ENCODE data around the gene PIGL.

GRCh38 chr17:16241906-16242399 lies 24.9 kb downstream of the PIGL start:
- TF ChIP-seq CTCF (conservative IDR thresholded peaks at IDR 0.05; ENCODE audit: low read depth in 2 of 2): no peak
- no peak for TF ChIP-seq EZH2phosphoT487 (IDR thresholded peaks at IDR 0.05; ENCODE audit: unreplicated experiment)
- no peak for TF ChIP-seq POLR2AphosphoS5 (IDR thresholded peaks at IDR 0.05; ENCODE audit: low read depth)
- TF ChIP-seq REST (IDR thresholded peaks at IDR 0.05; ENCODE audit: unreplicated experiment): no peak
- TF ChIP-seq JUNB (IDR thresholded peaks at IDR 0.05; ENCODE audit: unreplicated experiment): no peak
- no peak for TF ChIP-seq EZH2 (IDR thresholded peaks at IDR 0.05; ENCODE audit: low read depth, unreplicated experiment)
- TF ChIP-seq ZNF331 (CRISPR knock-in tag; IDR thresholded peaks at IDR 0.05; ENCODE audit: low read depth): no peak
- TF ChIP-seq, protein P1, sequence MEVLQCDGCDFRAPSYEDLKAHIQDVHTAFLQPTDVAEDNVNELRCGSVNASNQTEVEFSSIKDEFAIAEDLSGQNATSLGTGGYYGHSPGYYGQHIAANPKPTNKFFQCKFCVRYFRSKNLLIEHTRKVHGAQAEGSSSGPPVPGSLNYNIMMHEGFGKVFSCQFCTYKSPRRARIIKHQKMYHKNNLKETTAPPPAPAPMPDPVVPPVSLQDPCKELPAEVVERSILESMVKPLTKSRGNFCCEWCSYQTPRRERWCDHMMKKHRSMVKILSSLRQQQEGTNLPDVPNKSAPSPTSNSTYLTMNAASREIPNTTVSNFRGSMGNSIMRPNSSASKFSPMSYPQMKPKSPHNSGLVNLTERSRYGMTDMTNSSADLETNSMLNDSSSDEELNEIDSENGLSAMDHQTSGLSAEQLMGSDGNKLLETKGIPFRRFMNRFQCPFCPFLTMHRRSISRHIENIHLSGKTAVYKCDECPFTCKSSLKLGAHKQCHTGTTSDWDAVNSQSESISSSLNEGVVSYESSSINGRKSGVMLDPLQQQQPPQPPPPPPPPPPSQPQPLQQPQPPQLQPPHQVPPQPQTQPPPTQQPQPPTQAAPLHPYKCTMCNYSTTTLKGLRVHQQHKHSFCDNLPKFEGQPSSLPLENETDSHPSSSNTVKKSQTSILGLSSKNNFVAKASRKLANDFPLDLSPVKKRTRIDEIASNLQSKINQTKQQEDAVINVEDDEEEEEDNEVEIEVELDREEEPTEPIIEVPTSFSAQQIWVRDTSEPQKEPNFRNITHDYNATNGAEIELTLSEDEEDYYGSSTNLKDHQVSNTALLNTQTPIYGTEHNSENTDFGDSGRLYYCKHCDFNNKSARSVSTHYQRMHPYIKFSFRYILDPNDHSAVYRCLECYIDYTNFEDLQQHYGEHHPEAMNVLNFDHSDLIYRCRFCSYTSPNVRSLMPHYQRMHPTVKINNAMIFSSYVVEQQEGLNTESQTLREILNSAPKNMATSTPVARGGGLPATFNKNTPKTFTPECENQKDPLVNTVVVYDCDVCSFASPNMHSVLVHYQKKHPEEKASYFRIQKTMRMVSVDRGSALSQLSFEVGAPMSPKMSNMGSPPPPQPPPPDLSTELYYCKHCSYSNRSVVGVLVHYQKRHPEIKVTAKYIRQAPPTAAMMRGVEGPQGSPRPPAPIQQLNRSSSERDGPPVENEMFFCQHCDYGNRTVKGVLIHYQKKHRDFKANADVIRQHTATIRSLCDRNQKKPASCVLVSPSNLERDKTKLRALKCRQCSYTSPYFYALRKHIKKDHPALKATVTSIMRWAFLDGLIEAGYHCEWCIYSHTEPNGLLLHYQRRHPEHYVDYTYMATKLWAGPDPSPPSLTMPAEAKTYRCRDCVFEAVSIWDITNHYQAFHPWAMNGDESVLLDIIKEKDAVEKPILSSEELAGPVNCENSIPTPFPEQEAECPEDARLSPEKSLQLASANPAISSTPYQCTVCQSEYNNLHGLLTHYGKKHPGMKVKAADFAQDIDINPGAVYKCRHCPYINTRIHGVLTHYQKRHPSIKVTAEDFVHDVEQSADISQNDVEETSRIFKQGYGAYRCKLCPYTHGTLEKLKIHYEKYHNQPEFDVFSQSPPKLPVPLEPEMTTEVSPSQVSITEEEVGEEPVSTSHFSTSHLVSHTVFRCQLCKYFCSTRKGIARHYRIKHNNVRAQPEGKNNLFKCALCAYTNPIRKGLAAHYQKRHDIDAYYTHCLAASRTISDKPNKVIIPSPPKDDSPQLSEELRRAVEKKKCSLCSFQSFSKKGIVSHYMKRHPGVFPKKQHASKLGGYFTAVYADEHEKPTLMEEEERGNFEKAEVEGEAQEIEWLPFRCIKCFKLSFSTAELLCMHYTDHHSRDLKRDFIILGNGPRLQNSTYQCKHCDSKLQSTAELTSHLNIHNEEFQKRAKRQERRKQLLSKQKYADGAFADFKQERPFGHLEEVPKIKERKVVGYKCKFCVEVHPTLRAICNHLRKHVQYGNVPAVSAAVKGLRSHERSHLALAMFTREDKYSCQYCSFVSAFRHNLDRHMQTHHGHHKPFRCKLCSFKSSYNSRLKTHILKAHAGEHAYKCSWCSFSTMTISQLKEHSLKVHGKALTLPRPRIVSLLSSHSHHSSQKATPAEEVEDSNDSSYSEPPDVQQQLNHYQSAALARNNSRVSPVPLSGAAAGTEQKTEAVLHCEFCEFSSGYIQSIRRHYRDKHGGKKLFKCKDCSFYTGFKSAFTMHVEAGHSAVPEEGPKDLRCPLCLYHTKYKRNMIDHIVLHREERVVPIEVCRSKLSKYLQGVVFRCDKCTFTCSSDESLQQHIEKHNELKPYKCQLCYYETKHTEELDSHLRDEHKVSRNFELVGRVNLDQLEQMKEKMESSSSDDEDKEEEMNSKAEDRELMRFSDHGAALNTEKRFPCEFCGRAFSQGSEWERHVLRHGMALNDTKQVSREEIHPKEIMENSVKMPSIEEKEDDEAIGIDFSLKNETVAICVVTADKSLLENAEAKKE (CRISPR knock-in tag; IDR thresholded peaks at IDR 0.05): no peak
- no peak for TF ChIP-seq ETS1 (IDR thresholded peaks at IDR 0.05)
- TF ChIP-seq CREB1 (CRISPR knock-in tag; IDR thresholded peaks at IDR 0.05; ENCODE audit: low read depth): no peak
- no peak for TF ChIP-seq STAT1 (IDR thresholded peaks at IDR 0.05; ENCODE audit: unreplicated experiment)
- TF ChIP-seq NANOG (IDR thresholded peaks at IDR 0.05; ENCODE audit: borderline replicate concordance): no peak
- TF ChIP-seq ZNF114 (CRISPR knock-in tag; IDR thresholded peaks at IDR 0.05): no peak
